DND-41 (cell line): ENCODE measurements around the gene KNCN.

Source experiments
- ATAC-seq: fragments of 200-7000 bp; cut with Tn5 transposase; 3 replicates; pipeline ENCODE4 v1.9.1; 2021; ENCODE audit warnings: low read depth; ENCODE audit not compliant: insufficient read depth
- DNase-seq: peaks from one replicate; pipeline ENCODE4 v3.0.0-alpha.2; 2020
- H2AFZ ChIP-seq: 2 replicates; pipeline ENCODE4 v1.6.0; 2012; ENCODE audit warnings: low read depth, low read length
- H3K27ac ChIP-seq: 2 replicates; pipeline ENCODE4 v1.5.1; 2012; ENCODE audit warnings: low read length, inconsistent platforms
- H3K27me3 ChIP-seq: fragments of 200-600 bp; sonication (generic); 2 replicates; pipeline ENCODE4 v1.6.0; 2012; ENCODE audit warnings: low read length, mild to moderate bottlenecking, inconsistent platforms; ENCODE audit not compliant: insufficient read depth, poor library complexity
- H3K36me3 ChIP-seq: 2 replicates; pipeline ENCODE4 v1.5.1; 2012; ENCODE audit warnings: low read length, inconsistent platforms; ENCODE audit not compliant: insufficient read depth
- H3K4me1 ChIP-seq: 2 replicates; pipeline ENCODE4 v1.5.1; 2012; ENCODE audit warnings: mild to moderate bottlenecking, low read length; ENCODE audit not compliant: insufficient read depth
- H3K4me2 ChIP-seq: 2 replicates; pipeline ENCODE4 v1.6.0; 2012; ENCODE audit warnings: mild to moderate bottlenecking, moderate library complexity, low read length, inconsistent platforms; ENCODE audit not compliant: insufficient read depth
- H3K4me3 ChIP-seq, 2 experiments: fragments of 200-600 bp in 1 of 2; shearing (Covaris generic) in 1 of 2; 2 replicates each; pipeline ENCODE4 v1.5.1; 2012 to 2016; ENCODE audit warnings: inconsistent platforms in 2 of 2, low read length in 2 of 2, mild to moderate bottlenecking in 2 of 2, low read depth in 1 of 2, moderate library complexity in 1 of 2
- H3K79me2 ChIP-seq: 2 replicates; pipeline ENCODE4 v1.6.0; 2012; ENCODE audit warnings: low read length, inconsistent platforms; ENCODE audit not compliant: insufficient read depth
- H3K9ac ChIP-seq: 2 replicates; pipeline ENCODE4 v1.6.0; 2012; ENCODE audit warnings: low read depth, mild to moderate bottlenecking, inconsistent platforms, low read length, moderate library complexity
- H3K9me3 ChIP-seq: 2 replicates; pipeline ENCODE4 v1.5.1; 2012; ENCODE audit warnings: low read length, moderate library complexity, mild to moderate bottlenecking, inconsistent platforms; ENCODE audit not compliant: insufficient read depth, severe bottlenecking
- H4K20me1 ChIP-seq: 2 replicates; pipeline ENCODE4 v1.6.0; 2012; ENCODE audit warnings: low read length; ENCODE audit not compliant: insufficient read depth
- EZH2 ChIP-seq: IDR thresholded peaks from 3 replicates; pipeline ENCODE4 v1.6.1; 2012; ENCODE audit warnings: borderline replicate concordance, low read depth, mild to moderate bottlenecking, moderate library complexity, low read length, inconsistent platforms; ENCODE audit not compliant: severe bottlenecking
- TF ChIP-seq, protein P1 (sequence below): IDR thresholded peaks from 2 replicates; pipeline ENCODE4 v1.5.1; 2012; ENCODE audit warnings: borderline replicate concordance, low read length, moderate library complexity, mild to moderate bottlenecking; ENCODE audit not compliant: poor library complexity, severe bottlenecking; ENCODE audit errors: extremely low read depth

Gene KNCN

DNA sequence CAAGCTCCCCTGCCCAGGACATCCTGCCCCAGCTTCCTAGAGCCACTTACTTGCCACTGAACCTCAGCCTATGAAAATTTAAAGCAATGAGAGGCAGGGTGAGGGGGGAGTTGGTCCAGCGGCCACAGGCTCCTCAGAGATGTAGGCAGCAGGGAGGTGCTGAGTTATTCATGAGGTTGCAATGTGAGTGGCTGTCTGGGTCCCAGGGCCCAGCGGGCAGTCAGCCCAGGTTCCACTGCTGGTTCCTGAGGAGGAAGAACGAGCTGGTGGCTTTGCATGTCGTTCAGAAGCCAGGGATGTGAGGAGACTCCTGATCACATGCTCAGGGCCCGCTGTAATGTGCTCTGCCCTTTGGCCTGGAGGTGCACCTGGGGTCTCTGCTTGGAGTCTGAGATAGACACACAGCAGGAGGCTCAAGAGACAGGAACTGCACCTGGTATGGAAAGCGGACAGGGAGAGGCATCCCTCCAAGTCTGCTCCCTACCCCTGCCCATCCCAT, at the start of gene KNCN:
TSS of gene KNCN (minus strand) at position 51 of the 499 bp plus-strand sequence. CDS start 432 bp downstream, outside the sequence.
- Histone ChIP-seq H3K4me2 (no peak within 1 kb of the TSS), H3K4me3 (no peak within 1 kb of the TSS), H3K4me1 (no peaks in the 10 kb centered on the region; the same call in 1 of the 2 replicates), H3K9ac (no peak within 1 kb of the TSS), H3K27me3 (peaks cover 3% of the 10 kb centered on the region), H3K27ac (no peak within 1 kb of the TSS), H3K79me2 (no peaks in the 10 kb centered on the region), H3K36me3 (no peaks in the 10 kb centered on the region), H2AFZ (no peak within 1 kb of the TSS), H4K20me1 (no peaks in the 10 kb centered on the region), H3K9me3 (no peaks in the 10 kb centered on the region)
- ATAC-seq: no peak
- no peak for DNase-seq
- TF ChIP-seq, protein P1, sequence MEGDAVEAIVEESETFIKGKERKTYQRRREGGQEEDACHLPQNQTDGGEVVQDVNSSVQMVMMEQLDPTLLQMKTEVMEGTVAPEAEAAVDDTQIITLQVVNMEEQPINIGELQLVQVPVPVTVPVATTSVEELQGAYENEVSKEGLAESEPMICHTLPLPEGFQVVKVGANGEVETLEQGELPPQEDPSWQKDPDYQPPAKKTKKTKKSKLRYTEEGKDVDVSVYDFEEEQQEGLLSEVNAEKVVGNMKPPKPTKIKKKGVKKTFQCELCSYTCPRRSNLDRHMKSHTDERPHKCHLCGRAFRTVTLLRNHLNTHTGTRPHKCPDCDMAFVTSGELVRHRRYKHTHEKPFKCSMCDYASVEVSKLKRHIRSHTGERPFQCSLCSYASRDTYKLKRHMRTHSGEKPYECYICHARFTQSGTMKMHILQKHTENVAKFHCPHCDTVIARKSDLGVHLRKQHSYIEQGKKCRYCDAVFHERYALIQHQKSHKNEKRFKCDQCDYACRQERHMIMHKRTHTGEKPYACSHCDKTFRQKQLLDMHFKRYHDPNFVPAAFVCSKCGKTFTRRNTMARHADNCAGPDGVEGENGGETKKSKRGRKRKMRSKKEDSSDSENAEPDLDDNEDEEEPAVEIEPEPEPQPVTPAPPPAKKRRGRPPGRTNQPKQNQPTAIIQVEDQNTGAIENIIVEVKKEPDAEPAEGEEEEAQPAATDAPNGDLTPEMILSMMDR: no peak
- no peak for TF ChIP-seq EZH2

DNA sequence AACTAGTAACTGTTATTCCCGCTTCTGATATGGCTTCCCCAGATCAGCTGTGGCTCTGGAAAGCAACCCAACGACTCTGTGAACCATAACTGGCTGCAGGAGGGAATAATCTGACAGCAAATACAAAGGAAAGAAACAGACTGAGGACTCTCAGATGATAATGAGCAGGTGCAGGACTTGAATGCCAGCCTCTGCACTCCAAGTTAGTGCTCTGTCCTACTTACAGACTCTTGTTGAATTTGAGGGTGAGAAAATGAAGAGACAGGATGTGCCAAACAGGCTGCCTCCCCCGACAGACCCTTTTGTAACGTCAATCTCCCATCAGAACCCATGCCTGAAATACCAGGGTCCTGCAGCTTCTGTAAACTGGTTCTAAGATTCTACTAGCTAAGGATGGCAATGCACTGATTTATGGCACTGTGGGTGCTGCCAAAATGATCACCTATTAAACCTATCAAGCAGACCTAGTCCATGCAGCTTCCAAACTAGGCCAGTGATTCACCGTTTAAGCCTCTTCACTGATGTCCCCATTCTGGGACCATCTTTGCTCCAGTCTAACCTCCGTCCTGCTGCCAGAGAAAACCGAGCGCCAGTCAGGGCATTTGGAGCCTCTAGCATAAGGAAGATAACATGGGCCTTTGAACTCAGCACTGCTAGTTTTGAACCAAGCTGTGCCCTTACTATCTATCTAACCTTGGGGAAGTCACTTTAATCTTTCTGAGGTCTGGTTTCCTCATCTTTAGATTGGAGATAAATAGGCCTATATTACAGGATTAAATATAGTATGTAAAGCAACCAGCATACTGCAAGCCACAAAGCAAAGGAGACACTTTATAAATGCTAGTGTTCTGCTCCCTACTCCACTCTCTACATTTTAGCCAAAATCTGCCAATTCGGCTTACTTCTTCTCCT, 47.9 kb upstream of the KNCN start:
- no peaks in the 10 kb centered on the region for H3K27me3 ChIP-seq
- H3K36me3 ChIP-seq: no peaks in the 10 kb centered on the region
- H4K20me1 ChIP-seq: no peaks in the 10 kb centered on the region
- DNase-seq (no peak), ATAC-seq (0 out of 3 replicates have a peak, but pooled peaks have one; percentile 22)
- no peak overlapping the region for H3K9ac ChIP-seq
- no peak overlapping the region for H2AFZ ChIP-seq
- peaks cover 24% of the 10 kb centered on the region for H3K4me1 ChIP-seq
- peaks cover 4% of the 10 kb centered on the region; the same call in 1 of the 2 replicates for H3K79me2 ChIP-seq
- TF ChIP-seq EZH2: no peak
- TF ChIP-seq, protein P1: no peak
- H3K9me3 ChIP-seq: no peaks in the 10 kb centered on the region
- H3K4me3 ChIP-seq: no peak overlapping the region
- H3K27ac ChIP-seq: no peak overlapping the region
- no peak overlapping the region for H3K4me2 ChIP-seq

DNA sequence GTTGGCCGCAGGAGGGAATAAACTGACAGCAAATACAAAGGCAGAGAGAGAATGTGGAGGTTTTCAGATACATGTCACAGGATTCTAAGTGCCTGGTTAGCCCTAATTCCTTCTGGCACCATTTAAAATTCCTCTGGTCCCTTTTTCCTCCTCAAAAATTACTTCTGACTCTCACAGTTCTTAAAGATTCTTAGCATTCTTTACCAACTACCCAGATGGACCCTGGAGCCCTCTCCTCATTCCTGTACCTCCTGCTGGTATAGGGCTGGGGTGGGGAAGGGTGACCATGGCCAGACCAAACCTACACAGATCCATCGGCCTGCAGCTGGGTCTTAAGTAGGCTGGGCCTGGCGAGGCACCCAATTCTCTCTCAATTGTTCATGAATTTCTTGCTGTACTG, 45.4 kb upstream of the KNCN start:
- Histone ChIP-seq H2AFZ (no peak overlapping the region), H3K36me3 (peaks cover 14% of the 10 kb centered on the region), H3K27ac (no peak overlapping the region), H3K4me1 (peaks cover 12% of the 10 kb centered on the region), H3K9me3 (no peaks in the 10 kb centered on the region), H3K9ac (no peak overlapping the region), H3K4me3 (no peak overlapping the region), H3K4me2 (no peak overlapping the region), H3K79me2 (no peaks in the 10 kb centered on the region), H3K27me3 (no peaks in the 10 kb centered on the region), H4K20me1 (no peaks in the 10 kb centered on the region)
- DNase-seq (no peak), ATAC-seq (no peak)
- TF ChIP-seq EZH2: no peak
- TF ChIP-seq, protein P1: no peak
